IMR-90 (cell line): Measurements from ENCODE around the gene HMCES. TPM values are rescaled to one million over a fixed set of nuclear protein-coding genes. Genes with fewer than 3 reads are reported as not detected.
A peak's percentile ranks its signal among the peaks of the same experiment; 100 is the strongest.

Experiments
- ATAC-seq: fragments of 200-7000 bp; cut with Tn5 transposase; 2 replicates; pipeline ENCODE4 v1.9.1; 2020; ENCODE audit warnings: low read depth, mild to moderate bottlenecking, moderate library complexity
- BruUV-seq: library from RNA; stranded (reverse); fragments of 400-500 nt; replicated peaks from 2 replicates; lab custom pipeline; 2021; lab: Mats Ljungman, UMichigan
- CTCF ChIA-PET: fragments of 300-600 bp; formaldehyde crosslinking; extraction: SDS; loops from one replicate; lab custom pipeline; 2021; ENCODE audit warnings: antibody characterized with exemption; lab: Yijun Ruan, JAX
- POLR2A ChIA-PET: fragments of 300-600 bp; sonication (Branson Sonifier 250); formaldehyde crosslinking; loops from one replicate; lab custom pipeline; 2022; ENCODE audit warnings: antibody characterized with exemption; ENCODE audit not compliant: unreplicated experiment; lab: Charles Lee
- DNase-seq: peaks from one replicate; pipeline ENCODE4 v3.0.0; 2013
- H2AFZ ChIP-seq: replicated peaks from 2 replicates; pipeline ENCODE3; 2013; ENCODE audit warnings: low read length, mild to moderate bottlenecking; ENCODE audit not compliant: poor library complexity
- H2AK5ac ChIP-seq: 2 replicates; pipeline ENCODE4 v1.6.1; 2013; ENCODE audit warnings: low read depth, low read length, inconsistent platforms
- H2AK9ac ChIP-seq: replicated peaks from 2 replicates; pipeline ENCODE3; 2013; ENCODE audit warnings: mild to moderate bottlenecking, low read depth, low read length, moderate library complexity; ENCODE audit not compliant: poor library complexity
- H2BK120ac ChIP-seq: 2 replicates; pipeline ENCODE4 v1.6.1; 2013; ENCODE audit warnings: low read depth, low read length, inconsistent platforms
- H2BK15ac ChIP-seq: 3 replicates; pipeline ENCODE4 v1.6.1; 2013; ENCODE audit warnings: low read depth, low read length, inconsistent platforms
- H2BK20ac ChIP-seq: 2 replicates; pipeline ENCODE4 v1.6.1; 2013; ENCODE audit warnings: low read depth, mild to moderate bottlenecking, inconsistent platforms, low read length, moderate library complexity
- H2BK5ac ChIP-seq: 2 replicates; pipeline ENCODE4 v1.6.1; 2013; ENCODE audit warnings: mild to moderate bottlenecking, low read depth, low read length, inconsistent platforms; ENCODE audit not compliant: poor library complexity, severe bottlenecking
- H3K14ac ChIP-seq: replicated peaks from 2 replicates; pipeline ENCODE4 v1.6.1; 2013; ENCODE audit warnings: low read depth, low read length, inconsistent platforms
- H3K18ac ChIP-seq: 2 replicates; pipeline ENCODE4 v1.6.1; 2013; ENCODE audit warnings: low read depth, low read length, control low read depth
- H3K23ac ChIP-seq: 2 replicates; pipeline ENCODE4 v1.6.1; 2013; ENCODE audit warnings: low read depth, low read length, inconsistent platforms
- H3K27ac ChIP-seq: 2 replicates; pipeline ENCODE4 v1.5.1; 2013; ENCODE audit warnings: mild to moderate bottlenecking, control low read depth, low read length; ENCODE audit not compliant: insufficient read depth
- H3K27me3 ChIP-seq: 2 replicates; pipeline ENCODE4 v1.6.1; 2013; ENCODE audit warnings: low read length; ENCODE audit not compliant: control insufficient read depth, insufficient read depth
- H3K36me3 ChIP-seq: 2 replicates; pipeline ENCODE4 v1.6.1; 2013; ENCODE audit warnings: low read length, mixed read lengths; ENCODE audit not compliant: control insufficient read depth, insufficient read depth
- H3K4ac ChIP-seq: 2 replicates; pipeline ENCODE4 v1.6.1; 2013; ENCODE audit warnings: low read depth, low read length, inconsistent platforms
- H3K4me1 ChIP-seq: 2 replicates; pipeline ENCODE4 v1.6.1; 2013; ENCODE audit warnings: low read length, mixed read lengths; ENCODE audit not compliant: control insufficient read depth, insufficient read depth
- H3K4me2 ChIP-seq: 2 replicates; pipeline ENCODE4 v1.6.1; 2013; ENCODE audit warnings: low read depth, mild to moderate bottlenecking, control low read depth, low read length, moderate library complexity
- H3K4me3 ChIP-seq: 2 replicates; pipeline ENCODE4 v1.5.1; 2013; ENCODE audit warnings: low read depth, mild to moderate bottlenecking, control low read depth, low read length, moderate library complexity; ENCODE audit not compliant: insufficient read depth
- H3K56ac ChIP-seq: 2 replicates; pipeline ENCODE4 v1.6.1; 2013; ENCODE audit warnings: low read length, inconsistent platforms; ENCODE audit not compliant: insufficient read depth; ENCODE audit errors: extremely low read depth
- H3K79me1 ChIP-seq, 2 experiments: 2 replicates each; pipeline ENCODE4 v1.6.1; 2013; ENCODE audit warnings: low read length in 2 of 2, inconsistent platforms in 1 of 2, low read depth in 1 of 2
- H3K9ac ChIP-seq: 2 replicates; pipeline ENCODE4 v1.6.1; 2013; ENCODE audit warnings: low read depth, low read length, control low read depth
- H3K9me1 ChIP-seq: 2 replicates; pipeline ENCODE4 v1.6.1; 2013; ENCODE audit warnings: low read length, inconsistent platforms; ENCODE audit not compliant: insufficient read depth
- H3K9me3 ChIP-seq: 2 replicates; pipeline ENCODE4 v1.6.1; 2013; ENCODE audit warnings: low read length; ENCODE audit not compliant: control insufficient read depth, insufficient read depth
- H4K20me1 ChIP-seq: 2 replicates; pipeline ENCODE4 v1.6.1; 2013; ENCODE audit warnings: low read length, inconsistent platforms; ENCODE audit not compliant: insufficient read depth
- H4K5ac ChIP-seq: 2 replicates; pipeline ENCODE4 v1.6.1; 2013; ENCODE audit warnings: mild to moderate bottlenecking, low read depth, low read length, control low read depth
- H4K8ac ChIP-seq, 2 experiments: 2 replicates each; pipeline ENCODE4 v1.6.1; 2013; ENCODE audit warnings: low read depth in 2 of 2, low read length in 2 of 2, control low read depth in 1 of 2, inconsistent platforms in 1 of 2
- H4K91ac ChIP-seq: 2 replicates; pipeline ENCODE4 v1.6.1; 2013; ENCODE audit warnings: low read depth, low read length, inconsistent platforms; ENCODE audit not compliant: insufficient read depth
- BHLHE40 ChIP-seq: fragments of 150-350 bp; IDR thresholded peaks from 2 replicates; pipeline ENCODE4 v1.6.1; 2016; ENCODE audit warnings: mild to moderate bottlenecking, low read depth, low read length
- CEBPB ChIP-seq: IDR thresholded peaks from 2 replicates; pipeline ENCODE4 v1.6.1; 2012; ENCODE audit warnings: low read depth, low read length, improper control_type of control experiment
- CHD1 ChIP-seq: IDR thresholded peaks from 2 replicates; pipeline ENCODE4 v1.6.1; 2012; ENCODE audit warnings: low read depth, low read length, improper control_type of control experiment
- CTCF ChIP-seq: conservative IDR thresholded peaks from 2 replicates; pipeline ENCODE4 v1.5.1; 2012; ENCODE audit warnings: mild to moderate bottlenecking, low read depth, low read length, improper control_type of control experiment
- ELK1 ChIP-seq: fragments of 150-350 bp; IDR thresholded peaks from 2 replicates; pipeline ENCODE4 v1.6.1; 2016; ENCODE audit warnings: low read depth, mild to moderate bottlenecking, low read length, moderate library complexity, borderline replicate concordance
- FOS ChIP-seq: fragments of 150-350 bp; IDR thresholded peaks from 2 replicates; pipeline ENCODE4 v1.6.1; 2016; ENCODE audit warnings: low read depth, low read length
- MAFK ChIP-seq: IDR thresholded peaks from 2 replicates; pipeline ENCODE4 v1.6.1; 2012; ENCODE audit warnings: low read depth, low read length, improper control_type of control experiment
- MAZ ChIP-seq: IDR thresholded peaks from 2 replicates; pipeline ENCODE4 v1.6.1; 2012; ENCODE audit warnings: low read depth, mild to moderate bottlenecking, low read length, improper control_type of control experiment, moderate library complexity, borderline replicate concordance
- MXI1 ChIP-seq: IDR thresholded peaks from 2 replicates; pipeline ENCODE4 v1.6.1; 2012; ENCODE audit warnings: low read depth, mild to moderate bottlenecking, low read length, moderate library complexity, borderline replicate concordance
- NFE2L2 ChIP-seq: fragments of 150-350 bp; IDR thresholded peaks from 2 replicates; pipeline ENCODE4 v1.6.1; 2016; ENCODE audit warnings: low read depth, mild to moderate bottlenecking, low read length
- RAD21 ChIP-seq: IDR thresholded peaks from 2 replicates; pipeline ENCODE4 v1.6.1; 2012; ENCODE audit warnings: low read length, improper control_type of control experiment
- RCOR1 ChIP-seq: IDR thresholded peaks from 2 replicates; pipeline ENCODE4 v1.6.1; 2012; ENCODE audit warnings: mild to moderate bottlenecking, low read length, improper control_type of control experiment; ENCODE audit not compliant: insufficient replicate concordance
- RFX5 ChIP-seq: IDR thresholded peaks from 2 replicates; pipeline ENCODE4 v1.8.0; 2012; ENCODE audit warnings: low read depth, mild to moderate bottlenecking, low read length, moderate library complexity
- SMC3 ChIP-seq: fragments of 150-350 bp; IDR thresholded peaks from 2 replicates; pipeline ENCODE4 v1.6.1; 2016; ENCODE audit warnings: low read depth, mild to moderate bottlenecking, antibody characterized with exemption, low read length, moderate library complexity
- WGBS, 2 experiments: methylation state at CpG; one replicate each; pipeline versions ENCODE4 v1.1.5 to v1.1.7; 2013; ENCODE audit warnings: missing lambda C conversion rate in 2 of 2; ENCODE audit not compliant: insufficient read length in 1 of 2; ENCODE audit errors: extremely low coverage in 2 of 2; 5-methylcytosine and 5-hydroxymethylcytosine counted together
- dilution Hi-C: fragments of 300-500 bp; cut with HindIII; formaldehyde crosslinking; loops from one replicate; pipeline ENCODE4 v1.14.3; 2018; ENCODE audit warnings: low sequenced_read_pairs; ENCODE audit not compliant: unreplicated experiment
- in situ Hi-C: fragments of 300-500 bp; cut with MboI; formaldehyde crosslinking; loops from 3 replicates; pipeline ENCODE4 v1.14.3; 2019; ENCODE audit warnings: low sequenced_read_pairs, inconsistent platforms, mixed read lengths
- intact Hi-C: fragments of 100-400 bp; cut with micrococcal nuclease; formaldehyde crosslinking; loops from 2 replicates; pipeline ENCODE4 v1.10.0; 2022
- polyA plus RNA-seq, 3 experiments: library from polyadenylated mRNA; depleted of rRNA; stranded (reverse); fragments of >200 nt; gene quantifications; 2 replicates each; pipeline ENCODE4 v1.2.3, GENCODE V29; 2012; ENCODE audit warnings: low replicate concordance in 1 of 3
- total RNA-seq: library from RNA; depleted of rRNA; stranded (reverse); fragments of >200 nt; gene quantifications from 2 replicates; pipeline ENCODE4 v1.2.3, GENCODE V29; 2012

HMCES gene
- total and polyA plus RNA-seq, 2 of the 4 experiments (the other 2 are of a cell fraction), result 26.0 to 30.5 TPM

GRCh38 chr3:129304146-129304961 is 25.7 kb downstream of the HMCES start:
- Histone ChIP-seq H3K14ac (0 out of 2 replicates have a peak overlapping the region, but pooled peaks have one; percentile 33), H2AK9ac (peak overlapping the region; percentile 49), H4K5ac (peak overlapping the region; percentile 26; the same call in 1 of the 2 replicates), H3K9me1 (peaks cover 11% of the 10 kb centered on the region), H3K36me3 (peaks cover 8% of the 10 kb centered on the region), H3K23ac (peak overlapping the region; percentile 29; the same call in 1 of the 2 replicates), H3K27ac (peak overlapping the region; percentile 56; the same call in 1 of the 2 replicates), H3K4me2 (no peak overlapping the region), H3K4ac (peak overlapping the region; percentile 14; the same call in 1 of the 2 replicates), H3K27me3 (no peaks in the 10 kb centered on the region), H4K91ac (peak overlapping the region; percentile 29; the same call in 1 of the 2 replicates), H3K9ac (peak overlapping the region; percentile 21; the same call in 1 of the 2 replicates), H2BK120ac (no peak overlapping the region), H2BK15ac (0 out of 3 replicates have a peak overlapping the region, but pooled peaks have one; percentile 27), H3K18ac (peak overlapping the region; percentile 34), H3K9me3 (no peaks in the 10 kb centered on the region), H2AK5ac (peak overlapping the region; percentile 3; the same call in 1 of the 2 replicates), H2BK20ac (peak overlapping the region; percentile 23; the same call in 1 of the 2 replicates), H2AFZ (no peak overlapping the region), H3K56ac (no peak overlapping the region), H4K8ac (peak overlapping the region in 1 of 2 experiments; percentile 36; a peak in 1 of 4 replicates), H3K79me1 (no peaks in the 10 kb centered on the region), H3K4me1 (peaks cover 12% of the 10 kb centered on the region), H4K20me1 (no peaks in the 10 kb centered on the region; the same call in 1 of the 2 replicates), H2BK5ac (peak overlapping the region; percentile 68), H3K4me3 (no peak overlapping the region)
- ATAC-seq, result peak; percentile 76
- ChIA-PET POLR2A (interaction anchor here (0.6 kb wide), 1 partner anchor 8 kb away, joined by 5 read pairs; no protein-coding TSS in a partner anchor), CTCF (interaction anchor here (1.1 kb wide), 1 partner anchor 12 kb away, joined by 3 read pairs; a partner anchor contains a TSS)
- WGBS, 2 experiments, result 30% methylated on average over 2 of the region's 3 CpGs; no CpG with 5 or more reads in 1 of the 2 experiments
- DNase-seq, result peak; percentile 44
- BruUV-seq, result no TSS peak
- intact Hi-C loops (no loop called here), in situ Hi-C loops (no loop called here), dilution Hi-C loops (no loop called here)
- TF ChIP-seq ELK1 (no peak), MAFK (no peak), NFE2L2 (no peak), RAD21 (no peak), CHD1 (no peak), RCOR1 (no peak), SMC3 (no peak), CEBPB (no peak), RFX5 (no peak), MXI1 (no peak), CTCF (no peak), FOS (no peak), MAZ (no peak), BHLHE40 (no peak; the same call in 1 of the 2 replicates)
